GM23338 (cell line): ENCODE measurements around the gene ING1. TPM values are rescaled to one million over a fixed set of nuclear protein-coding genes. Genes with fewer than 3 reads are reported as not detected.

Experiments used
- ATAC-seq: fragments of 200-7000 bp; cut with Tn5 transposase; 3 replicates; pipeline ENCODE4 v1.9.1; 2020
- DNase-seq: peaks from one replicate; pipeline ENCODE4 v3.0.0-alpha.2; 2015; ENCODE audit warnings: low spot score
- H2AFZ ChIP-seq: fragments of 200-600 bp; sonication (generic); 2 replicates; pipeline ENCODE4 v1.8.0; 2016; ENCODE audit warnings: antibody characterized with exemption, mild to moderate bottlenecking, moderate library complexity
- H3F3A ChIP-seq: fragments of 200-600 bp; sonication (generic); replicated peaks from 2 replicates; pipeline ENCODE4 v1.8.0; 2017; ENCODE audit warnings: antibody characterized with exemption, mixed run types, low read depth
- H3K27ac ChIP-seq: fragments of 200-600 bp; sonication (generic); 2 replicates; pipeline ENCODE4 v1.6.1; 2016; ENCODE audit warnings: low read depth
- H3K27me3 ChIP-seq: fragments of 200-600 bp; sonication (generic); 2 replicates; pipeline ENCODE4 v1.8.0; 2016; ENCODE audit warnings: mild to moderate bottlenecking, mixed run types, moderate library complexity; ENCODE audit not compliant: insufficient read depth
- H3K36me3 ChIP-seq: fragments of 200-600 bp; sonication (generic); 2 replicates; pipeline ENCODE4 v1.8.0; 2016; ENCODE audit warnings: mild to moderate bottlenecking; ENCODE audit not compliant: insufficient read depth
- H3K4me1 ChIP-seq: fragments of 200-600 bp; sonication (generic); 2 replicates; pipeline ENCODE4 v1.8.0; 2016; ENCODE audit warnings: mild to moderate bottlenecking, moderate library complexity; ENCODE audit not compliant: insufficient read depth
- H3K4me2 ChIP-seq: fragments of 200-600 bp; sonication (generic); 2 replicates; pipeline ENCODE4 v1.7.1; 2017; ENCODE audit warnings: mixed run types
- H3K4me3 ChIP-seq: fragments of 200-600 bp; sonication (generic); 2 replicates; pipeline ENCODE4 v1.6.1; 2016; ENCODE audit warnings: mixed run types
- H3K79me2 ChIP-seq: fragments of 200-600 bp; sonication (generic); replicated peaks from 2 replicates; pipeline ENCODE4 v1.8.0; 2017; ENCODE audit warnings: mild to moderate bottlenecking; ENCODE audit not compliant: insufficient read depth
- H3K9me2 ChIP-seq: fragments of 200-600 bp; sonication (generic); 2 replicates; pipeline ENCODE4 v1.8.0; 2017; ENCODE audit not compliant: insufficient read depth
- H4K20me1 ChIP-seq: fragments of 200-600 bp; sonication (generic); replicated peaks from 2 replicates; pipeline ENCODE4 v1.8.0; 2017; ENCODE audit warnings: mild to moderate bottlenecking; ENCODE audit not compliant: insufficient read depth
- H3K27ac Mint-ChIP-seq: 2 replicates; pipeline ENCODE4 v1.8.0; 2020; ENCODE audit warnings: inconsistent platforms, mild to moderate bottlenecking, moderate library complexity, mixed read lengths
- H3K27me3 Mint-ChIP-seq: 3 replicates; pipeline ENCODE4 v1.8.0; 2022; ENCODE audit warnings: low read depth, mild to moderate bottlenecking, moderate library complexity, mixed read lengths, inconsistent platforms; ENCODE audit not compliant: insufficient read depth, poor library complexity
- H3K36me3 Mint-ChIP-seq: 3 replicates; pipeline ENCODE4 v1.8.0; 2021; ENCODE audit warnings: low read depth, mild to moderate bottlenecking, inconsistent platforms, moderate library complexity, mixed read lengths
- H3K4me1 Mint-ChIP-seq: 3 replicates; pipeline ENCODE4 v1.8.0; 2020; ENCODE audit warnings: mild to moderate bottlenecking, inconsistent platforms, mixed read lengths
- H3K4me3 Mint-ChIP-seq: 3 replicates; pipeline ENCODE4 v1.8.0; 2021; ENCODE audit warnings: moderate library complexity, mild to moderate bottlenecking, inconsistent platforms, mixed read lengths
- H3K9me3 Mint-ChIP-seq: 3 replicates; pipeline ENCODE4 v1.8.0; 2020; ENCODE audit warnings: moderate library complexity, mild to moderate bottlenecking, inconsistent platforms, mixed read lengths
- CREB1 ChIP-seq: fragments of 250-450 bp; sonication (Bioruptor Pico); IDR thresholded peaks from 2 replicates; pipeline ENCODE4 v1.5.0; 2020; ENCODE audit warnings: low read depth, mild to moderate bottlenecking, moderate library complexity
- EZH2 ChIP-seq: fragments of 200-600 bp; sonication (generic); IDR thresholded peaks from one replicate; pipeline ENCODE4 v1.8.0; 2017; ENCODE audit warnings: antibody characterized with exemption, mild to moderate bottlenecking, low read depth; ENCODE audit not compliant: unreplicated experiment
- EZH2phosphoT487 ChIP-seq: fragments of 200-600 bp; sonication (generic); IDR thresholded peaks from one replicate; pipeline ENCODE4 v1.8.1; 2018; ENCODE audit warnings: antibody characterized with exemption; ENCODE audit not compliant: unreplicated experiment
- JUNB ChIP-seq: IDR thresholded peaks from one replicate; pipeline ENCODE4 v1.6.1; 2016; ENCODE audit warnings: antibody characterized with exemption; ENCODE audit not compliant: unreplicated experiment
- NANOG ChIP-seq: IDR thresholded peaks from 2 replicates; pipeline ENCODE4 v1.6.1; 2016; ENCODE audit warnings: antibody characterized with exemption, borderline replicate concordance
- POLR2AphosphoS5 ChIP-seq: IDR thresholded peaks from 2 replicates; pipeline ENCODE4 v1.6.1; 2016; ENCODE audit warnings: antibody characterized with exemption, low read depth
- REST ChIP-seq: IDR thresholded peaks from one replicate; pipeline ENCODE4 v1.6.1; 2018; ENCODE audit warnings: antibody characterized with exemption; ENCODE audit not compliant: unreplicated experiment
- STAT1 ChIP-seq: IDR thresholded peaks from one replicate; pipeline ENCODE4 v1.6.1; 2016; ENCODE audit warnings: antibody characterized with exemption; ENCODE audit not compliant: unreplicated experiment
- ZNF114 ChIP-seq: fragments of 250-450 bp; sonication (Bioruptor Pico); IDR thresholded peaks from 2 replicates; pipeline ENCODE4 v1.5.0; 2020; ENCODE audit warnings: mild to moderate bottlenecking, moderate library complexity
- ZNF331 ChIP-seq: fragments of 250-450 bp; sonication (Bioruptor Pico); IDR thresholded peaks from 2 replicates; pipeline ENCODE4 v1.5.0; 2020; ENCODE audit warnings: low read depth, mild to moderate bottlenecking, moderate library complexity
- polyA plus RNA-seq: library from polyadenylated mRNA; unstranded; fragments of >200 nt; fragmentation: Nextera tagmentation; extraction: Ambion mirVana; gene quantifications from 2 replicates; pipeline ENCODE4 v1.2.1, GENCODE V29; 2016
- total RNA-seq: library from RNA; depleted of rRNA; stranded (reverse); fragments of >200 nt; shearing (Covaris generic); gene quantifications from 2 replicates; pipeline ENCODE4 v1.2.3, GENCODE V29; 2014
- TF ChIP-seq, protein P1 (sequence below), 2 experiments: fragments of 200-600 bp in 1 of 2; sonication (generic) in 1 of 2; conservative IDR thresholded peaks; 2 replicates each; pipeline versions ENCODE4 v1.5.1 to v1.6.1; 2016 to 2017; ENCODE audit warnings: antibody characterized with exemption in 2 of 2, low read depth in 2 of 2, mild to moderate bottlenecking in 2 of 2, moderate library complexity in 1 of 2
- TF ChIP-seq, protein P2 (sequence below): IDR thresholded peaks from 2 replicates; pipeline ENCODE4 v1.6.1; 2016; ENCODE audit warnings: antibody characterized with exemption
- TF ChIP-seq, protein P3 (sequence below): fragments of 250-450 bp; sonication (Bioruptor Pico); IDR thresholded peaks from 2 replicates; pipeline ENCODE4 v1.5.0; 2020; ENCODE audit warnings: mild to moderate bottlenecking, moderate library complexity

The ING1 gene
- total and polyA plus RNA-seq, 2 experiments from 2014 or later, result 27.4 to 34.4 TPM

DNA sequence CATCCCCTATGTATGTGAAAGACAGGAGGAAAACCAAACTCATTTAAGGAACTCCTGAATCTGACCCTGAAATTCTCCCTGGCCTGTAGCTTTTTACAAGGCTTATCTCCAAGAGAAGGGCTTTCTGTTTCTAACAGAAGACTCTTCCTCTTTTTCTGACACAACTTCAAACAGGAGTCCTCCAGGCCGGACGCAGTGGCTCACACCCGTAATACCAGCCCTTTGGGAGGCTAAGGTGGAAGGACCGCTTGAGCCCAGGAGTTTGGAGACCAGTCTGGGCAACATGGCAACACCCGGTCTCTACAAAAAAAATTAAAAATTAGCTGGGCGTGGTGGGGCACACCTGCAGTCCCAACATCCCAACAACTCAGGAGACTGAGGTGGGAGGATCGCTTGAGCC is 49.5 kb upstream of the ING1 start:
- no peak overlapping the region for H3K27ac ChIP-seq
- H3F3A ChIP-seq, result no peaks in the 10 kb centered on the region
- TF ChIP-seq JUNB (no peak), NANOG (no peak), STAT1 (no peak), POLR2AphosphoS5 (no peak), CREB1 (no peak), ZNF331 (no peak), EZH2phosphoT487 (no peak), EZH2 (no peak), ZNF114 (no peak), REST (no peak)
- TF ChIP-seq, protein P1, sequence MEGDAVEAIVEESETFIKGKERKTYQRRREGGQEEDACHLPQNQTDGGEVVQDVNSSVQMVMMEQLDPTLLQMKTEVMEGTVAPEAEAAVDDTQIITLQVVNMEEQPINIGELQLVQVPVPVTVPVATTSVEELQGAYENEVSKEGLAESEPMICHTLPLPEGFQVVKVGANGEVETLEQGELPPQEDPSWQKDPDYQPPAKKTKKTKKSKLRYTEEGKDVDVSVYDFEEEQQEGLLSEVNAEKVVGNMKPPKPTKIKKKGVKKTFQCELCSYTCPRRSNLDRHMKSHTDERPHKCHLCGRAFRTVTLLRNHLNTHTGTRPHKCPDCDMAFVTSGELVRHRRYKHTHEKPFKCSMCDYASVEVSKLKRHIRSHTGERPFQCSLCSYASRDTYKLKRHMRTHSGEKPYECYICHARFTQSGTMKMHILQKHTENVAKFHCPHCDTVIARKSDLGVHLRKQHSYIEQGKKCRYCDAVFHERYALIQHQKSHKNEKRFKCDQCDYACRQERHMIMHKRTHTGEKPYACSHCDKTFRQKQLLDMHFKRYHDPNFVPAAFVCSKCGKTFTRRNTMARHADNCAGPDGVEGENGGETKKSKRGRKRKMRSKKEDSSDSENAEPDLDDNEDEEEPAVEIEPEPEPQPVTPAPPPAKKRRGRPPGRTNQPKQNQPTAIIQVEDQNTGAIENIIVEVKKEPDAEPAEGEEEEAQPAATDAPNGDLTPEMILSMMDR (conservative IDR thresholded peaks at IDR 0.05; ENCODE audit: low read depth in 2 of 2), result no peak
- TF ChIP-seq, protein P2, sequence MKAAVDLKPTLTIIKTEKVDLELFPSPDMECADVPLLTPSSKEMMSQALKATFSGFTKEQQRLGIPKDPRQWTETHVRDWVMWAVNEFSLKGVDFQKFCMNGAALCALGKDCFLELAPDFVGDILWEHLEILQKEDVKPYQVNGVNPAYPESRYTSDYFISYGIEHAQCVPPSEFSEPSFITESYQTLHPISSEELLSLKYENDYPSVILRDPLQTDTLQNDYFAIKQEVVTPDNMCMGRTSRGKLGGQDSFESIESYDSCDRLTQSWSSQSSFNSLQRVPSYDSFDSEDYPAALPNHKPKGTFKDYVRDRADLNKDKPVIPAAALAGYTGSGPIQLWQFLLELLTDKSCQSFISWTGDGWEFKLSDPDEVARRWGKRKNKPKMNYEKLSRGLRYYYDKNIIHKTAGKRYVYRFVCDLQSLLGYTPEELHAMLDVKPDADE, result no peak
- TF ChIP-seq, protein P3, sequence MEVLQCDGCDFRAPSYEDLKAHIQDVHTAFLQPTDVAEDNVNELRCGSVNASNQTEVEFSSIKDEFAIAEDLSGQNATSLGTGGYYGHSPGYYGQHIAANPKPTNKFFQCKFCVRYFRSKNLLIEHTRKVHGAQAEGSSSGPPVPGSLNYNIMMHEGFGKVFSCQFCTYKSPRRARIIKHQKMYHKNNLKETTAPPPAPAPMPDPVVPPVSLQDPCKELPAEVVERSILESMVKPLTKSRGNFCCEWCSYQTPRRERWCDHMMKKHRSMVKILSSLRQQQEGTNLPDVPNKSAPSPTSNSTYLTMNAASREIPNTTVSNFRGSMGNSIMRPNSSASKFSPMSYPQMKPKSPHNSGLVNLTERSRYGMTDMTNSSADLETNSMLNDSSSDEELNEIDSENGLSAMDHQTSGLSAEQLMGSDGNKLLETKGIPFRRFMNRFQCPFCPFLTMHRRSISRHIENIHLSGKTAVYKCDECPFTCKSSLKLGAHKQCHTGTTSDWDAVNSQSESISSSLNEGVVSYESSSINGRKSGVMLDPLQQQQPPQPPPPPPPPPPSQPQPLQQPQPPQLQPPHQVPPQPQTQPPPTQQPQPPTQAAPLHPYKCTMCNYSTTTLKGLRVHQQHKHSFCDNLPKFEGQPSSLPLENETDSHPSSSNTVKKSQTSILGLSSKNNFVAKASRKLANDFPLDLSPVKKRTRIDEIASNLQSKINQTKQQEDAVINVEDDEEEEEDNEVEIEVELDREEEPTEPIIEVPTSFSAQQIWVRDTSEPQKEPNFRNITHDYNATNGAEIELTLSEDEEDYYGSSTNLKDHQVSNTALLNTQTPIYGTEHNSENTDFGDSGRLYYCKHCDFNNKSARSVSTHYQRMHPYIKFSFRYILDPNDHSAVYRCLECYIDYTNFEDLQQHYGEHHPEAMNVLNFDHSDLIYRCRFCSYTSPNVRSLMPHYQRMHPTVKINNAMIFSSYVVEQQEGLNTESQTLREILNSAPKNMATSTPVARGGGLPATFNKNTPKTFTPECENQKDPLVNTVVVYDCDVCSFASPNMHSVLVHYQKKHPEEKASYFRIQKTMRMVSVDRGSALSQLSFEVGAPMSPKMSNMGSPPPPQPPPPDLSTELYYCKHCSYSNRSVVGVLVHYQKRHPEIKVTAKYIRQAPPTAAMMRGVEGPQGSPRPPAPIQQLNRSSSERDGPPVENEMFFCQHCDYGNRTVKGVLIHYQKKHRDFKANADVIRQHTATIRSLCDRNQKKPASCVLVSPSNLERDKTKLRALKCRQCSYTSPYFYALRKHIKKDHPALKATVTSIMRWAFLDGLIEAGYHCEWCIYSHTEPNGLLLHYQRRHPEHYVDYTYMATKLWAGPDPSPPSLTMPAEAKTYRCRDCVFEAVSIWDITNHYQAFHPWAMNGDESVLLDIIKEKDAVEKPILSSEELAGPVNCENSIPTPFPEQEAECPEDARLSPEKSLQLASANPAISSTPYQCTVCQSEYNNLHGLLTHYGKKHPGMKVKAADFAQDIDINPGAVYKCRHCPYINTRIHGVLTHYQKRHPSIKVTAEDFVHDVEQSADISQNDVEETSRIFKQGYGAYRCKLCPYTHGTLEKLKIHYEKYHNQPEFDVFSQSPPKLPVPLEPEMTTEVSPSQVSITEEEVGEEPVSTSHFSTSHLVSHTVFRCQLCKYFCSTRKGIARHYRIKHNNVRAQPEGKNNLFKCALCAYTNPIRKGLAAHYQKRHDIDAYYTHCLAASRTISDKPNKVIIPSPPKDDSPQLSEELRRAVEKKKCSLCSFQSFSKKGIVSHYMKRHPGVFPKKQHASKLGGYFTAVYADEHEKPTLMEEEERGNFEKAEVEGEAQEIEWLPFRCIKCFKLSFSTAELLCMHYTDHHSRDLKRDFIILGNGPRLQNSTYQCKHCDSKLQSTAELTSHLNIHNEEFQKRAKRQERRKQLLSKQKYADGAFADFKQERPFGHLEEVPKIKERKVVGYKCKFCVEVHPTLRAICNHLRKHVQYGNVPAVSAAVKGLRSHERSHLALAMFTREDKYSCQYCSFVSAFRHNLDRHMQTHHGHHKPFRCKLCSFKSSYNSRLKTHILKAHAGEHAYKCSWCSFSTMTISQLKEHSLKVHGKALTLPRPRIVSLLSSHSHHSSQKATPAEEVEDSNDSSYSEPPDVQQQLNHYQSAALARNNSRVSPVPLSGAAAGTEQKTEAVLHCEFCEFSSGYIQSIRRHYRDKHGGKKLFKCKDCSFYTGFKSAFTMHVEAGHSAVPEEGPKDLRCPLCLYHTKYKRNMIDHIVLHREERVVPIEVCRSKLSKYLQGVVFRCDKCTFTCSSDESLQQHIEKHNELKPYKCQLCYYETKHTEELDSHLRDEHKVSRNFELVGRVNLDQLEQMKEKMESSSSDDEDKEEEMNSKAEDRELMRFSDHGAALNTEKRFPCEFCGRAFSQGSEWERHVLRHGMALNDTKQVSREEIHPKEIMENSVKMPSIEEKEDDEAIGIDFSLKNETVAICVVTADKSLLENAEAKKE (CRISPR knock-in tag), result no peak
- no peak overlapping the region for H2AFZ ChIP-seq
- H3K27me3 Mint-ChIP-seq, result peaks cover 5% of the 10 kb centered on the region
- H3K4me3 Mint-ChIP-seq, result no peak overlapping the region
- H3K4me1 Mint-ChIP-seq, result peaks cover 10% of the 10 kb centered on the region; the same call in 1 of the 3 replicates
- H3K36me3 Mint-ChIP-seq, result peaks cover 92% of the 10 kb centered on the region
- no peaks in the 10 kb centered on the region for H3K9me2 ChIP-seq
- H4K20me1 ChIP-seq, result no peaks in the 10 kb centered on the region
- no peaks in the 10 kb centered on the region for H3K27me3 ChIP-seq
- peaks cover 28% of the 10 kb centered on the region for H3K36me3 ChIP-seq
- no peak overlapping the region for H3K4me2 ChIP-seq
- no peaks in the 10 kb centered on the region for H3K79me2 ChIP-seq
- H3K27ac Mint-ChIP-seq, result no peak overlapping the region
- no peaks in the 10 kb centered on the region for H3K4me1 ChIP-seq
- H3K4me3 ChIP-seq, result no peak overlapping the region
- ATAC-seq, result no peak
- DNase-seq, result no peak
- H3K9me3 Mint-ChIP-seq, result peaks cover 44% of the 10 kb centered on the region
